CMK (cell line): ENCODE results near the gene COL1A2.

Source experiments
- DNase-seq: peaks from one replicate; pipeline ENCODE4 v3.0.0-alpha.2; 2010; ENCODE audit warnings: low read depth

COL1A2 gene

GRCh38 chr7:94434042-94434441, 39.3 kb downstream of the COL1A2 start:
- DNase-seq = no peak

GRCh38 chr7:94436018-94436604, 41.4 kb downstream of the COL1A2 start:
- DNase-seq = peak; percentile 21

GRCh38 chr7:94436700-94437099, 42.0 kb downstream of the COL1A2 start:
- DNase-seq = no peak

GRCh38 chr7:94439893-94440381, 45.2 kb downstream of the COL1A2 start:
- DNase-seq = no peak

- no peak for DNase-seq
Measured at GRCh38 chr7:94440451-94441039, 45.9 kb downstream of the COL1A2 start.

- DNase-seq = no peak
Measured at GRCh38 chr7:94441138-94441537, 46.4 kb downstream of the COL1A2 start.

- no peak for DNase-seq
Measured at GRCh38 chr7:94442639-94443038, 47.9 kb downstream of the COL1A2 start.

GRCh38 chr7:94444813-94445212, 50.1 kb downstream of the COL1A2 start:
- DNase-seq = no peak

- no peak for DNase-seq
Measured at GRCh38 chr7:94445696-94446194, 51.0 kb downstream of the COL1A2 start.

GRCh38 chr7:94446308-94446707, 51.6 kb downstream of the COL1A2 start:
- no peak for DNase-seq

GRCh38 chr7:94449151-94449725, 54.5 kb downstream of the COL1A2 start:
- no peak for DNase-seq

- no peak for DNase-seq
Measured at GRCh38 chr7:94450044-94450697, 55.5 kb downstream of the COL1A2 start.

GRCh38 chr7:94451187-94451586, 56.5 kb downstream of the COL1A2 start:
- no peak for DNase-seq

- no peak for DNase-seq
Measured at GRCh38 chr7:94452239-94452638, 57.5 kb downstream of the COL1A2 start.

GRCh38 chr7:94453898-94454297, 59.2 kb downstream of the COL1A2 start:
- DNase-seq = no peak

GRCh38 chr7:94458041-94458440, 63.3 kb downstream of the COL1A2 start:
- DNase-seq = no peak

- DNase-seq = no peak
Measured at GRCh38 chr7:94466516-94466915, 71.8 kb downstream of the COL1A2 start.

GRCh38 chr7:94471604-94472003, 76.9 kb downstream of the COL1A2 start:
- DNase-seq = no peak

GRCh38 chr7:94472608-94473007, 77.9 kb downstream of the COL1A2 start:
- no peak for DNase-seq

GRCh38 chr7:94476251-94476840, 81.7 kb downstream of the COL1A2 start:
- DNase-seq = no peak

- DNase-seq = no peak
Measured at GRCh38 chr7:94477878-94478277, 83.2 kb downstream of the COL1A2 start.

- no peak for DNase-seq
Measured at GRCh38 chr7:94478648-94479214, 84.0 kb downstream of the COL1A2 start.
